Nucleus accumbens (tissue), 56 donors: Measurements from ENCODE around the gene HINT1.
"Not testable (repeated sequence)": the region's sequence is repeated elsewhere in the genome, so short reads cannot be mapped to it uniquely, and the experiment has no call there.

Source experiments
- DNase-seq, 56 donors: peaks; one replicate each; lab custom pipeline; 2025; lab: John Stamatoyannopoulos, UW

Gene HINT1

GRCh38 chr5:131165119-131165727 is at the start of gene HINT1:
Gene HINT1, minus strand, starts transcription at chr5:131165256. Its CDS starts 51 bp downstream, at chr5:131165205.
- DNase-seq = peak in 55 of 56 donors; percentile 33 to 93 (median 79)

GRCh38 chr5:131214609-131215227 is 49.7 kb upstream of the HINT1 start:
- DNase-seq = no peak

GRCh38 chr5:131212471-131213021 is 47.5 kb upstream of the HINT1 start:
- no peak for DNase-seq

GRCh38 chr5:131211669-131212068 is 46.6 kb upstream of the HINT1 start:
- DNase-seq = no peak

- no peak for DNase-seq
These were observed 45.1 kb upstream of the HINT1 start for GRCh38 chr5:131210151-131210510.

GRCh38 chr5:131209506-131210150 is 44.6 kb upstream of the HINT1 start:
- no peak for DNase-seq

- no peak for DNase-seq
These were observed 44.1 kb upstream of the HINT1 start for GRCh38 chr5:131209175-131209505.

- DNase-seq = no peak
These were observed 41.7 kb upstream of the HINT1 start for GRCh38 chr5:131206772-131207171.

- no peak for DNase-seq
These were observed 41.0 kb upstream of the HINT1 start for GRCh38 chr5:131206061-131206460.

GRCh38 chr5:131204964-131205363 is 39.9 kb upstream of the HINT1 start:
- DNase-seq = no peak

- DNase-seq = no peak
These were observed 35.5 kb upstream of the HINT1 start for GRCh38 chr5:131200560-131200959.

GRCh38 chr5:131198625-131199024 is 33.6 kb upstream of the HINT1 start:
- no peak for DNase-seq

- DNase-seq = no peak
These were observed 31.3 kb upstream of the HINT1 start for GRCh38 chr5:131196331-131196730.

- DNase-seq = no peak
These were observed 30.6 kb upstream of the HINT1 start for GRCh38 chr5:131195696-131196095.

GRCh38 chr5:131194725-131195124 is 29.7 kb upstream of the HINT1 start:
- no peak for DNase-seq

GRCh38 chr5:131193897-131194296 is 28.8 kb upstream of the HINT1 start:
- not testable (repeated sequence) for DNase-seq

GRCh38 chr5:131193106-131193505 is 28.1 kb upstream of the HINT1 start:
- DNase-seq = no peak

GRCh38 chr5:131186561-131187256 is 21.7 kb upstream of the HINT1 start:
- DNase-seq = no peak

- no peak for DNase-seq
These were observed 20.6 kb upstream of the HINT1 start for GRCh38 chr5:131185523-131186104.

- no peak for DNase-seq
These were observed 17.8 kb upstream of the HINT1 start for GRCh38 chr5:131182839-131183238.

- DNase-seq = no peak
These were observed 15.4 kb upstream of the HINT1 start for GRCh38 chr5:131180407-131180806.
